Common myeloid progenitor, CD34-positive (primary cell): Measurements from ENCODE around the gene PLK4.
"Not testable (repeated sequence)": the region's sequence is repeated elsewhere in the genome, so short reads cannot be mapped to it uniquely, and the experiment has no call there.

ENCODE experiments used
- CTCF ChIA-PET: fragments of 350-600 bp; sonication (Branson Sonifier 250); formaldehyde crosslinking; loops from one replicate; lab custom pipeline; 2021; ENCODE audit warnings: antibody characterized with exemption; lab: Charles Lee
- POLR2A ChIA-PET: fragments of 350-600 bp; sonication (Branson Sonifier 250); formaldehyde crosslinking; loops from one replicate; lab custom pipeline; 2021; ENCODE audit warnings: antibody characterized with exemption; lab: Charles Lee
- DNase-seq, 3 donors: peaks; one replicate each; pipeline versions ENCODE4 v3.0.0 to v3.0.0-alpha.2; 2013
- H3K27ac ChIP-seq, 2 experiments: 1 replicate in 1 of 2; 2 replicates in 1 of 2; pipeline ENCODE4 v1.7.0; 2013; ENCODE audit warnings: inconsistent platforms in 2 of 2, low read length in 2 of 2, mild to moderate bottlenecking in 2 of 2, low read depth in 1 of 2, moderate library complexity in 1 of 2; ENCODE audit not compliant: severe bottlenecking in 2 of 2, insufficient read depth in 1 of 2, poor library complexity in 1 of 2
- H3K27me3 ChIP-seq, 5 experiments: replicated peaks in 2 of 5; 1 replicate in 3 of 5; 2 replicates in 2 of 5; pipeline versions ENCODE4 v1.6.1 to v1.7.0; 2013; ENCODE audit warnings: low read length in 4 of 5, mild to moderate bottlenecking in 2 of 5, moderate library complexity in 2 of 5, inconsistent platforms in 1 of 5; ENCODE audit not compliant: insufficient read depth in 5 of 5, control insufficient read depth in 4 of 5
- H3K36me3 ChIP-seq, 4 experiments: 1 replicate in 2 of 4; 2 replicates in 2 of 4; pipeline versions ENCODE4 v1.6.1 to v1.7.0; 2013; ENCODE audit warnings: low read length in 3 of 4, control low read depth in 1 of 4, mild to moderate bottlenecking in 1 of 4; ENCODE audit not compliant: control insufficient read depth in 4 of 4, insufficient read depth in 4 of 4
- H3K4me1 ChIP-seq, 4 experiments: 1 replicate in 3 of 4; 2 replicates in 1 of 4; pipeline versions ENCODE4 v1.6.1 to v1.7.1; 2013; ENCODE audit warnings: low read length in 3 of 4, mild to moderate bottlenecking in 3 of 4, control low read depth in 1 of 4, inconsistent platforms in 1 of 4, moderate library complexity in 1 of 4; ENCODE audit not compliant: control insufficient read depth in 4 of 4, insufficient read depth in 4 of 4; ENCODE audit errors: control extremely low read depth in 1 of 4
- H3K4me3 ChIP-seq, 7 experiments: 1 replicate in 4 of 7; 2 replicates in 3 of 7; pipeline versions ENCODE4 v1.5.1 to v1.7.0; 2013; ENCODE audit warnings: mild to moderate bottlenecking in 7 of 7, low read length in 6 of 7, moderate library complexity in 6 of 7, inconsistent platforms in 2 of 7, low read depth in 2 of 7, control low read depth in 1 of 7; ENCODE audit not compliant: insufficient read depth in 4 of 7, control insufficient read depth in 1 of 7; ENCODE audit errors: extremely low read depth in 1 of 7
- H3K9me3 ChIP-seq, 5 experiments: 1 replicate in 4 of 5; 2 replicates in 1 of 5; pipeline versions ENCODE4 v1.6.1 to v1.7.1; 2013; ENCODE audit warnings: low read length in 4 of 5, mild to moderate bottlenecking in 2 of 5, inconsistent platforms in 1 of 5, low read depth in 1 of 5, moderate library complexity in 1 of 5; ENCODE audit not compliant: control insufficient read depth in 4 of 5, insufficient read depth in 2 of 5; ENCODE audit errors: control extremely low read depth in 1 of 5
- WGBS: methylation state at CpG from one replicate; pipeline ENCODE4 v1.1.5; 2013; ENCODE audit not compliant: insufficient coverage; 5-methylcytosine and 5-hydroxymethylcytosine counted together

The PLK4 gene

GRCh38 chr4:127930175-127930574, 49.5 kb downstream of the PLK4 start:
- no peaks in the 10 kb centered on the region for H3K4me1 ChIP-seq
- H3K27me3 ChIP-seq, result no peaks in the 10 kb centered on the region
- no peak overlapping the region for H3K4me3 ChIP-seq
- H3K36me3 ChIP-seq, result peaks cover 0 to 17% (median 10%) of the 10 kb centered on the region in 4 experiments
- whole genome bisulfite sequencing, result no CpG with 5 or more reads among the region's 1 CpG
- no peaks in the 10 kb centered on the region for H3K9me3 ChIP-seq
- DNase-seq, result no peak
- ChIA-PET POLR2A (interaction anchor here (0.6 kb wide), 1 partner anchor 46 kb away, joined by 3 read pairs; no protein-coding TSS in a partner anchor), CTCF (interaction anchor here (0.7 kb wide), 1 partner anchor 35 kb away, joined by 3 read pairs; the partner anchor contains the start of genes ABHD18 and MFSD8)
- no peak overlapping the region for H3K27ac ChIP-seq

GRCh38 chr4:127931836-127932235, 51.1 kb downstream of the PLK4 start:
- H3K9me3 ChIP-seq, H3K4me3 ChIP-seq, H3K27me3 ChIP-seq, DNase-seq, CTCF ChIA-PET, H3K27ac ChIP-seq, POLR2A ChIA-PET, H3K4me1 ChIP-seq: not testable (repeated sequence)
- peaks cover 0 to 15% (median 7%) of the 10 kb centered on the region in 4 experiments for H3K36me3 ChIP-seq
- 89% methylated on average over 1 of the region's 6 CpGs for WGBS

- POLR2A ChIA-PET, result no interaction called here
- 100% methylated on average over 1 of the region's 1 CpG for WGBS
- CTCF ChIA-PET, result interaction anchor here (1.5 kb wide), 1 partner anchor 8 kb away, joined by 3 read pairs; no protein-coding TSS in a partner anchor
Measured at GRCh38 chr4:127936974-127937373, 56.3 kb downstream of the PLK4 start.

More at GRCh38 chr4:127936974-127937373, 56.3 kb downstream of the PLK4 start:
- Histone ChIP-seq H3K9me3 (no peaks in the 10 kb centered on the region), H3K4me3 (no peak overlapping the region), H3K27ac (no peak overlapping the region), H3K36me3 (peaks cover 4 to 10% (median 8%) of the 10 kb centered on the region in 4 experiments), H3K27me3 (no peaks in the 10 kb centered on the region), H3K4me1 (no peaks in the 10 kb centered on the region)
- no peak for DNase-seq
